B cell (primary cell): Measurements from ENCODE around the gene ARL3. TPM values are rescaled to one million over a fixed set of nuclear protein-coding genes. Genes with fewer than 3 reads are reported as not detected.

Experiments used
- ATAC-seq: fragments of 200-7000 bp; cut with Tn5 transposase; one replicate; pipeline ENCODE4 v1.10.0; 2021; ENCODE audit warnings: low read depth, mild to moderate bottlenecking, moderate number of reproducible peaks, moderate library complexity
- CTCF ChIA-PET: fragments of 350-600 bp; sonication (Branson Sonifier 250); formaldehyde crosslinking; loops from one replicate; lab custom pipeline; 2021; ENCODE audit warnings: antibody characterized with exemption, inconsistent platforms; lab: Charles Lee
- POLR2A ChIA-PET: fragments of 350-600 bp; sonication (Branson Sonifier 250); formaldehyde crosslinking; loops from one replicate; lab custom pipeline; 2021; ENCODE audit warnings: antibody characterized with exemption; lab: Charles Lee
- DNase-seq: peaks from one replicate; pipeline ENCODE4 v3.0.0; 2013
- H2AFZ ChIP-seq: 2 replicates; pipeline ENCODE4 v1.6.1; 2012; ENCODE audit warnings: mild to moderate bottlenecking, low read depth, low read length; ENCODE audit not compliant: insufficient read depth, poor library complexity, severe bottlenecking
- H3K27ac ChIP-seq, 2 donors: 1 replicate in 1 of 2; 2 replicates in 1 of 2; pipeline ENCODE4 v1.5.1; 2012 to 2013; ENCODE audit warnings: low read length in 2 of 2, mild to moderate bottlenecking in 2 of 2, moderate library complexity in 1 of 2
- H3K27me3 ChIP-seq, 4 experiments: fragments of 200-600 bp in 1 of 4; sonication (generic) in 1 of 4; replicated peaks in 1 of 4; 1 replicate in 2 of 4; 2 replicates in 2 of 4; pipeline versions ENCODE4 v1.6.1 to v1.7.0; 2013 to 2016; ENCODE audit warnings: low read length in 3 of 4, mild to moderate bottlenecking in 2 of 4, mixed read lengths in 1 of 4, moderate library complexity in 1 of 4; ENCODE audit not compliant: insufficient read depth in 4 of 4, control insufficient read depth in 3 of 4; ENCODE audit errors: control extremely low read depth in 1 of 4
- H3K36me3 ChIP-seq, 2 experiments: replicated peaks in 1 of 2; 1 replicate in 1 of 2; 2 replicates in 1 of 2; pipeline versions ENCODE4 v1.6.1 to v1.7.1; 2013; ENCODE audit warnings: low read length in 1 of 2; ENCODE audit not compliant: insufficient read depth in 2 of 2, control insufficient read depth in 1 of 2; ENCODE audit errors: control extremely low read depth in 1 of 2, extremely low read depth in 1 of 2
- H3K4me1 ChIP-seq, 2 donors: fragments of 200-600 bp in 1 of 2; sonication (generic) in 1 of 2; 1 replicate in 1 of 2; 2 replicates in 1 of 2; pipeline versions ENCODE4 v1.5.1 to v1.6.1; 2013 to 2017; ENCODE audit warnings: low read length in 2 of 2; ENCODE audit not compliant: control insufficient read depth in 2 of 2, insufficient read depth in 2 of 2
- H3K4me2 ChIP-seq: replicated peaks from 2 replicates; pipeline ENCODE3; 2012; ENCODE audit warnings: mild to moderate bottlenecking, low read depth, low read length; ENCODE audit not compliant: poor library complexity, severe bottlenecking
- H3K4me3 ChIP-seq, 5 experiments: fragments of 200-600 bp in 1 of 5; sonication (generic) in 1 of 5; 1 replicate in 3 of 5; 2 replicates in 2 of 5; pipeline versions ENCODE4 v1.5.1 to v1.7.0; 2011 to 2016; ENCODE audit warnings: low read length in 4 of 5, mild to moderate bottlenecking in 4 of 5, low read depth in 2 of 5, control low read depth in 1 of 5, moderate library complexity in 1 of 5; ENCODE audit not compliant: insufficient read depth in 1 of 5; ENCODE audit errors: control extremely low read depth in 1 of 5, extremely low read depth in 1 of 5
- H3K79me2 ChIP-seq: fragments of 200-600 bp; sonication (generic); one replicate; pipeline ENCODE4 v1.6.0; 2016; ENCODE audit warnings: low read length; ENCODE audit not compliant: control insufficient read depth, insufficient read depth
- H3K9ac ChIP-seq: fragments of 200-600 bp; sonication (generic); 2 replicates; pipeline ENCODE4 v1.6.1; 2017; ENCODE audit warnings: mild to moderate bottlenecking, low read length, moderate library complexity
- H3K9me3 ChIP-seq, 3 donors: one replicate each; pipeline versions ENCODE4 v1.6.1 to v1.7.1; 2013; ENCODE audit warnings: low read length in 2 of 3; ENCODE audit not compliant: control insufficient read depth in 2 of 3, insufficient read depth in 1 of 3; ENCODE audit errors: control extremely low read depth in 1 of 3
- H4K20me1 ChIP-seq: 2 replicates; pipeline ENCODE4 v1.6.0; 2012; ENCODE audit warnings: mild to moderate bottlenecking, low read length; ENCODE audit not compliant: insufficient read depth, control insufficient read depth, poor library complexity, severe bottlenecking
- H3K27ac Mint-ChIP-seq: one replicate; pipeline ENCODE4 v1.8.0; 2021; ENCODE audit warnings: mixed read lengths
- H3K27me3 Mint-ChIP-seq: one replicate; pipeline ENCODE4 v1.8.0; 2021; ENCODE audit warnings: mixed read lengths
- H3K4me1 Mint-ChIP-seq: one replicate; pipeline ENCODE4 v1.8.0; 2021; ENCODE audit warnings: mixed read lengths
- H3K4me3 Mint-ChIP-seq: one replicate; pipeline ENCODE4 v1.8.0; 2021; ENCODE audit warnings: mixed read lengths
- H3K9me3 Mint-ChIP-seq: one replicate; pipeline ENCODE4 v1.8.0; 2022; ENCODE audit warnings: mixed read lengths; ENCODE audit not compliant: insufficient read depth
- EZH2 ChIP-seq: IDR thresholded peaks from 2 replicates; pipeline ENCODE4 v1.6.1; 2012; ENCODE audit warnings: borderline replicate concordance, low read depth, mild to moderate bottlenecking, moderate library complexity, low read length; ENCODE audit not compliant: insufficient read depth, poor library complexity, severe bottlenecking
- WGBS: methylation state at CpG from one replicate; pipeline ENCODE4 v1.1.5; 2013; ENCODE audit warnings: missing lambda C conversion rate; ENCODE audit not compliant: insufficient coverage; 5-methylcytosine and 5-hydroxymethylcytosine counted together
- intact Hi-C: fragments of 100-400 bp; cut with micrococcal nuclease; formaldehyde crosslinking; loops from one replicate; pipeline ENCODE4 v1.10.0; 2022
- polyA plus RNA-seq: library from polyadenylated mRNA; depleted of rRNA; stranded (reverse); fragments of >200 nt; gene quantifications from 2 replicates; pipeline ENCODE4 v1.2.3, GENCODE V29; 2012
- total RNA-seq, 2 donors: library from RNA; stranded (reverse); fragments of 120-200 nt in 1 of 2; gene quantifications; 1 replicate in 1 of 2; 2 replicates in 1 of 2; pipeline versions ENCODE4 v1.2.3 to v1.2.4, GENCODE V29; 2013 to 2022
- TF ChIP-seq, protein P1 (sequence below): fragments of 200-600 bp; IDR thresholded peaks from one replicate; pipeline ENCODE4 v1.8.0; 2022; ENCODE audit warnings: antibody characterized with exemption, mild to moderate bottlenecking

The ARL3 gene
- total and polyA plus RNA-seq, 2 donors (not counting 1 experiment from before 2014, with no cell fraction given) = 0.91 to 5.5 TPM

DNA sequence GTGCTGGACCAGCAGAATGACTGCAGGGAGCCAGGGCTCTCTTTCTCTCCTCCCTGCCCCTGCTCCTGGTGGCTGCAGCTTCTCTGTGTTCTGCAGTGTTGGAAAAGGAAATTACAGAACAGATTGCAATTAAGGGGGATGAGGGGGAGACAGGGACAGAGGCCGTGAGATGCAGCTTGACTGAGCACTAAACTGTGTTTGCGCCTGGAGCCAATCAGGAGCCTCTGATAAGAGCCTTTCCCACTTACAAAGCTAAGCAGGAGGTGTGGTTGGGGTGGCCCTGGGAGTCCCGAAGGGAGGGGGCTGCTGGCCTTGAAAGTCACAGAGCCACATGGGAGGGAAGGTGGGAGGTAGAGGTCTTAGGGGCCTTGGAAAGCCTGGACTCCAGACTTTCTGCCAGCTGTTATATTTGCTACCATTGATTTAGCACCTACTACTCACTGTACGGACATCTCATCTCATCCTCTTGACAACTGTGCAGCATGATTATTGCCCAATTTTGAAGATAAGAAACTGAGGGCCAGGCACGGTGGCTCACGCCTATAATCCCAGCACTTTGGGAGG, 43.2 kb downstream of the ARL3 start:
- POLR2A ChIA-PET = no interaction called here
- no peaks in the 10 kb centered on the region for H3K79me2 ChIP-seq
- no peak overlapping the region for H2AFZ ChIP-seq
- H3K4me1 ChIP-seq = peaks cover 28% of the 10 kb centered on the region in 2 donors
- DNase-seq (no peak), ATAC-seq (no peak)
- TF ChIP-seq EZH2 = no peak
- TF ChIP-seq, protein P1, sequence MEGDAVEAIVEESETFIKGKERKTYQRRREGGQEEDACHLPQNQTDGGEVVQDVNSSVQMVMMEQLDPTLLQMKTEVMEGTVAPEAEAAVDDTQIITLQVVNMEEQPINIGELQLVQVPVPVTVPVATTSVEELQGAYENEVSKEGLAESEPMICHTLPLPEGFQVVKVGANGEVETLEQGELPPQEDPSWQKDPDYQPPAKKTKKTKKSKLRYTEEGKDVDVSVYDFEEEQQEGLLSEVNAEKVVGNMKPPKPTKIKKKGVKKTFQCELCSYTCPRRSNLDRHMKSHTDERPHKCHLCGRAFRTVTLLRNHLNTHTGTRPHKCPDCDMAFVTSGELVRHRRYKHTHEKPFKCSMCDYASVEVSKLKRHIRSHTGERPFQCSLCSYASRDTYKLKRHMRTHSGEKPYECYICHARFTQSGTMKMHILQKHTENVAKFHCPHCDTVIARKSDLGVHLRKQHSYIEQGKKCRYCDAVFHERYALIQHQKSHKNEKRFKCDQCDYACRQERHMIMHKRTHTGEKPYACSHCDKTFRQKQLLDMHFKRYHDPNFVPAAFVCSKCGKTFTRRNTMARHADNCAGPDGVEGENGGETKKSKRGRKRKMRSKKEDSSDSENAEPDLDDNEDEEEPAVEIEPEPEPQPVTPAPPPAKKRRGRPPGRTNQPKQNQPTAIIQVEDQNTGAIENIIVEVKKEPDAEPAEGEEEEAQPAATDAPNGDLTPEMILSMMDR = no peak
- no peaks in the 10 kb centered on the region for H3K9me3 ChIP-seq
- H4K20me1 ChIP-seq = no peaks in the 10 kb centered on the region
- H3K4me1 Mint-ChIP-seq = peaks cover 29% of the 10 kb centered on the region
- H3K4me2 ChIP-seq = no peak overlapping the region
- no peak overlapping the region for H3K4me3 Mint-ChIP-seq
- H3K27me3 ChIP-seq = no peaks in the 10 kb centered on the region
- no peaks in the 10 kb centered on the region for H3K9me3 Mint-ChIP-seq
- no peaks in the 10 kb centered on the region for H3K27me3 Mint-ChIP-seq
- no peak overlapping the region for H3K9ac ChIP-seq
- H3K4me3 ChIP-seq = no peak overlapping the region
- H3K27ac ChIP-seq = no peak overlapping the region
- intact Hi-C loops = no loop called here
- no peaks in the 10 kb centered on the region for H3K36me3 ChIP-seq
- CTCF ChIA-PET = interaction anchor here (0.7 kb wide), 1 partner anchor 820 kb away, joined by 4 read pairs; no protein-coding TSS in a partner anchor
- 100% methylated on average over 3 of the region's 6 CpGs for WGBS
- no peak overlapping the region for H3K27ac Mint-ChIP-seq

DNA sequence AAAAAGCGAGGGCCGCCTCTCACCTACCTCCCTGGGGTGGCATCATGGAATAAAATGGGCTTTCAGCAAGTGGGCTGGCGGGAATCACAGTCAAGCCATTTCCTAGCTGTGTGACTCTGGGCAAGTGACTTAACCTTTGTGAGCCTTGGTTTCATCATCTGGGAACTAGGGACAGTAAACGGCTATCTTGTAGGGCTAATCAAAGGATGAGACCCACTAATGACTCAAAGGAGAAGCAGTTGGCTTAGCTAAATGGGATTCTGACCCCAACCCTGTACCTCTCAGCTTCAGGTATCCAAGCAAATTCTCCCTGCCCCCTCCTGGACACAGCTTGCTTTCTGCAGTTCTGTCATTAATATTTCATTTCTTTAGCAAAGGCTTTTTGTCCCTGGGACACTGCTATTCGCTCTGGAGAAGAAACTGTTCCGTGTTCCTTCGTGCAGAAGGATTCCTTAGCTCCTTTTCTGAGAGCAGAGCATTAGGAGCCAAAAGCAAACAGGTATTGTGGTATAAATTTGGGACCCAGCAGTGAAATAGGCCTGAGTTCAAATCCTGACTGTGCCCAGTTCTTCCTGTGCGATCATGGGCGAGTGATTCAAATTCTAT, 44.0 kb downstream of the ARL3 start:
- no peak overlapping the region for H3K4me2 ChIP-seq

More for the DNA sequence above, 44.0 kb downstream of the ARL3 start:
- H2AFZ ChIP-seq = no peak overlapping the region
- H3K27me3 Mint-ChIP-seq = no peaks in the 10 kb centered on the region
- POLR2A ChIA-PET = no interaction called here
- H3K9me3 Mint-ChIP-seq = no peaks in the 10 kb centered on the region
- no peak overlapping the region for H3K27ac Mint-ChIP-seq
- TF ChIP-seq, protein P1 = no peak
- no peak for TF ChIP-seq EZH2
- no peak for DNase-seq
- no peaks in the 10 kb centered on the region for H3K36me3 ChIP-seq
- CTCF ChIA-PET = interaction anchor here (1.3 kb wide), 1 partner anchor 8 kb away, joined by 5 read pairs; no protein-coding TSS in a partner anchor
- H3K4me3 Mint-ChIP-seq = no peak overlapping the region
- H3K9ac ChIP-seq = no peak overlapping the region
- H3K27me3 ChIP-seq = no peaks in the 10 kb centered on the region
- H3K27ac ChIP-seq = no peak overlapping the region
- H3K4me1 Mint-ChIP-seq = peaks cover 21% of the 10 kb centered on the region
- no peak overlapping the region for H3K4me3 ChIP-seq
- H3K9me3 ChIP-seq = no peaks in the 10 kb centered on the region
- H3K79me2 ChIP-seq = no peaks in the 10 kb centered on the region
- H4K20me1 ChIP-seq = no peaks in the 10 kb centered on the region
- intact Hi-C loops = no loop called here
- 94% methylated on average over 8 of the region's 9 CpGs for whole genome bisulfite sequencing
- peaks cover 20 to 21% of the 10 kb centered on the region in 2 donors for H3K4me1 ChIP-seq
- no peak for ATAC-seq
